ENCODE results near the gene TMEM98.
"Not testable (repeated sequence)": the region's sequence is repeated elsewhere in the genome, so short reads cannot be mapped to it uniquely, and the experiment has no call there.

Gene TMEM98

DNA sequence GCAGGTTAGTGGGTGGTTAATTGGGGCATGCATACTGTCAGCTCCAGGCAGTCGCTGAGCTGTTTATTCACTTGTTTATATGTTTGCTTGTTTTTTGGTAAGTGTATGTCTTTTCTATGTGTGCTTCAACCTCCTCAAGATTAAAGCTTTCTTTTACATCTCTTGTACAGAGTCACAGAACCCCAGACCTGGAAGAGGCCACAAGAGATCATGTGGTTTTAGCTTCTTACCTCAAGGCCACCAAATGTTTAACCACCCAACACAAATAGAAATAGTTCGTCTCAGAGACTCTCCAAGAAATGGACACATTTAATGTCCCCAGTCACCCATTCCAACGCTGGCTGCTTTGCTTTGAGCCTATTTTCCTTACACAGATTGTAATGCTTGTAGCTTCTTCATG lies 11.8 kb upstream of the TMEM98 start:
- DNase-seq = no peak

DNA sequence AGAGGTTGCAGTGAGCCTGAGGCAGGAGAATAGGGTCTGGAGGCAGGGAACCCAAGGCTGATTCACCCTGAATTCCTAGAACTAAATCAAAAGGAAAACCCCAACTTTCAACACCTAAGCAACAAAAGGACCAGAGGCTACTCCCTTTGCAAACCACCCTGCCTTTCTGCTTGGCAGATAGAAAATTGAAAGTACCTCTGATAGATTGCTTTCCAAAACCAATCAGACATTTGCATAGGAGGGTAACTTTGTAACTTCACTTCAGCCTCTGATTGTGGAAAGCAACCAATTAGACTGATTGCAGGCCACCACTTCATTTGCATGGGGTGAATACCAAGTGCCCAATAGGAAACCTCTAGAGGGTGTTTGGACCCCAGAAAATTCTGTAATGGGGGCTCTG lies 10.9 kb upstream of the TMEM98 start:
- DNase-seq = no peak

DNA sequence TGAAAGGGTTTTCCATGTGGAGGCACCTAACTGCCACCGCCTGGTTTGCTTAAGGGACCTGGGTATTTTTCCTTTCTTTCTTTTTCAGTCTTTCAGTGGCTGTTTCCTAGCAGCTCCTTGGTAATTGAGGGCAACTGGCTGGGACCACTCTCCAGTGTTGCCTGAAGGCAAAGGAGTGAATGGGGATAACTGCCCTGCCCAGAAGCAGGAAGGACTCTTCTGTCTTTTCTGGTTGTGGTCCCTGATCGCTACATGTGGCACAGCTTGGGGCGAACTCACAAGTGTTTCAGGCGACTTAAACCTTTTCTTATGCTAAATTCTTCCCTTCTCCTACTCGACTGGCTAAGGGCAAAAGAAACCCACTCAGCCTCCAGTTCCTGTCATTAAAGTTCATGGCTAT lies 10.1 kb upstream of the TMEM98 start:
- no peak for DNase-seq

DNA sequence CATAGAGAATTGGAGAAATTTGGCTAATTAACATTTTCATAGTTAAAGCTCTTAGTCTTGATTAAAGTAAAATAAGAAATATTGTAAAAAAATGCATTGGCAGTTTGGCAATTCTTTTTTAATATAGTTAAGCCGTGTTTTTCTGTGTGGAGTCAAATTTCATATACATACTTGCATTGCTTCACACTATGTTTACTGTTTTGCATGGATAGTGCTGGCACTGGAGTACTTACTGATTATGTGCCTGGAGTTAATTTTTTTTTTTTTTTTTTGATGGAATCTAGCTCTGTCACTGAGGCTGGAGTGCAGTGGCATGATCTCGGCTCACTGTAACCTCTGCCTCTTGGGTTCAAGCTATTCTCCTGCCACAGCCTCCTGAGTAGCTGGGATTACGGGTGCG lies 8.1 kb upstream of the TMEM98 start:
- not testable (repeated sequence) for DNase-seq

DNA sequence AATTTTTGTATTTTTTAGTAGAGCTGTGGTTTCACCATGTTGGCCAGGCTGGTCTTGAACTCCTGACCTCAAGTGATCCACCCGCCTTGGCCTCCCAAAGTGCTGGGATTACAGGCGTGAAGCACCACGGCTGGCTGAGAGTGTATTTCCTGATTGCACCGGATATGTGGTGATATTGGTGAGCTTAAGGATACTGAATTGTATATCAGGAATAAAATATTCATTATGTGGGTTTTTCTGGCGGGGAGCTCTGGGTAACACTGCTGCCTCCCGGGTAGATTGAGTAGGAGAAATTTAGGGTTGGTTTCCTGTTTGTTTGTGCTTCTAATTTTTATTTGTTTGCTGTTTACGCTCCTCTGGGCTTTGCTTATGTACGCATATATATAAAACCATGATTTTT lies 7.7 kb upstream of the TMEM98 start:
- DNase-seq = no peak

DNA sequence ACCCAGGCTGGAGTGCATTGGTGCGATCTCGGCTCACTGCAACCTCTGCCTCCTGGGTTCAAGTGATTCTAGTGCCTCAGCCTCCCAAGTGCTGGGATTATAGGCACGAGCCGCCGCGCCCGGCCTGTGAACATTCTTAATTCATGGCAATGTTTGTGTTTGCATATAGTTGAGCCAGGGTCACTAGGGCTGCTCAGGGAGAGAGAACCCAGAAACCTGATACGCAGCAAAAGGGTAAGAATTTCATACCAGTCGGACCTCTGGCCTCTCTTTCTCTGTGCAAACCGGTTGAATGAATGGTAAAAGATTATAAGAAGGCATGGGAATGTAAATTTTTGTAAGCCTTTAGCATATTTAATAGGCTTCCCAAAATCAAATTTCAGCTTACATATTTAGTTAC lies 6.9 kb upstream of the TMEM98 start:
- DNase-seq = no peak

DNA sequence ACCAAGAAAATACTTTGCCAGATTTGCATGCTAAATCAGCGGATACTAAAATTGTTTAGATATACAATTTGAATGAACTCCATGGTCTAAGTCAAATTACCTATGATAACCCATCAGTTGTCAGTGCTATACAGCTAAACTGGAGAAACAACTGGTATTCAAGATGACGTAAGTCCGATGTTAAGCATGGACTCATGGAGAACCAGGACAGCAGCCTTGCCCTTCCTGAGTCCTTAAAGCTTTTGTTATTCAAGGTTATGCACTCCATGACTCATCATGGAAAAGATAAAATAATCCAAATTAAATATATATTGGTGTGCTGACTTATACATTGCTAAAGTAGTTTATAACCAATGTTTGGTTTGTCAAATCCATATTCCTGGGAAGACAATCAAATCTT lies 4.0 kb upstream of the TMEM98 start:
- not testable (repeated sequence) for DNase-seq

DNA sequence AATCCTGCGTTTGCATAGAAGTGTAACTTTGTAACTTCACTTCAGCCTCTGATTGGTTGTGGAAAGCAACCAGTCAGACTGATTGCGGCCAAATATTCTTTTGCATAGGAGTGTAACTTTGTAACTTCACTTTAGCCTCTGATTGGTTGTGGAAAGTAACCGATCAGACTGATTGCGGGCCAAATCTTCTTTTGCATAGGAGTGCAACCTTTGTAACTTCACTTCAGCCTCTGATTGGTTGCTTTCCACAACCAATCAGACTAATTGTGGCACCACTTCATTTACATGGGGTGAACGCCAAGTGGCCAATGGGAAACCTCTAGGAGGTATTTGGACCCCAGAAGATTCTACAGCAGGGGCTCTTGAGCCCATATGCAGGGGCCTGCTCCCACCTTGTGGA lies 1.8 kb upstream of the TMEM98 start:
- no peak for DNase-seq

DNA sequence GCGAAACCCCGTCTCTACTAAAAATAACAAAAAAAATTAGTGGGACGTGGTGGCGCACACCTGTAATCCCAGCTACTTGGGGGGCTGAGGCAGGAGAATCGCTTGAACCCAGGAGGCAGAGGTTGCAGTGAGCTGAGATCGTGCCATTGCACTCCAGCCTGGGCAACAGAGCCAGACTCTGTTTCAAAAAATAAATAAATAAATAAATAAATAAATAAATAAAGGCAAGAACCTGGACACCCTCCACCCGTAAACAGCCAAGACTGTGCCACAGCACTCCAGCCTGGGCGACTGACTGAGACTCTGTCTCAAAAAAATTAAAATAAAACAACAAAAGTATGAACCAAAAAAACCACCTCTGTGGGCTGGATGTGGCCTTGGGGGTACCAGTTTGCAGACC lies 1.2 kb upstream of the TMEM98 start:
- not testable (repeated sequence) for DNase-seq

DNA sequence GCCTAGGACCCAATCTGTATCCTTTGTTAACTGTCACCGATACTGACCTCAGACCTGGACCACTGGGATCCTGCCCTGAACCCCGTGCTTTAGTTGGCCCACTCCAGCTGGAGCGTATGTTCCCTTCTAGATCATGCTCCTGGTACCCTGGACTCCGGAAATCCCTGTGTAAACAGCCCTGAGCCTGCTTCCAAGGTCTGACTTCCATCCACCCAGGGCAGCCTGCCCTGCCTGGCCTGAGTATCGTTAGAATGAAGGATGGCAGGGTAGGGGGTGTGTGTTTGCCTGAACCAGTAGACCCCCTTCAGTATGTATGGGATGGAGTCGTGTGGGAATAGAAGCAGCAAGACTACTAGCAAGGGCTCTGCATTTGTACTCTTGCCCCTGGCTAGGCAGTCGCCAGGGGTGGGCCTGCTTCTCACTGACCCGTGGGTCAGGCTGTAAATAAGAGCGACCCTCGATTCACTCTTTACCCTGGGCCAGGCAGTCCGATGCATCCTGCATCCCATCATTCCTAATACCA lies 691 bp upstream of the TMEM98 start:
- no peak for DNase-seq

DNA sequence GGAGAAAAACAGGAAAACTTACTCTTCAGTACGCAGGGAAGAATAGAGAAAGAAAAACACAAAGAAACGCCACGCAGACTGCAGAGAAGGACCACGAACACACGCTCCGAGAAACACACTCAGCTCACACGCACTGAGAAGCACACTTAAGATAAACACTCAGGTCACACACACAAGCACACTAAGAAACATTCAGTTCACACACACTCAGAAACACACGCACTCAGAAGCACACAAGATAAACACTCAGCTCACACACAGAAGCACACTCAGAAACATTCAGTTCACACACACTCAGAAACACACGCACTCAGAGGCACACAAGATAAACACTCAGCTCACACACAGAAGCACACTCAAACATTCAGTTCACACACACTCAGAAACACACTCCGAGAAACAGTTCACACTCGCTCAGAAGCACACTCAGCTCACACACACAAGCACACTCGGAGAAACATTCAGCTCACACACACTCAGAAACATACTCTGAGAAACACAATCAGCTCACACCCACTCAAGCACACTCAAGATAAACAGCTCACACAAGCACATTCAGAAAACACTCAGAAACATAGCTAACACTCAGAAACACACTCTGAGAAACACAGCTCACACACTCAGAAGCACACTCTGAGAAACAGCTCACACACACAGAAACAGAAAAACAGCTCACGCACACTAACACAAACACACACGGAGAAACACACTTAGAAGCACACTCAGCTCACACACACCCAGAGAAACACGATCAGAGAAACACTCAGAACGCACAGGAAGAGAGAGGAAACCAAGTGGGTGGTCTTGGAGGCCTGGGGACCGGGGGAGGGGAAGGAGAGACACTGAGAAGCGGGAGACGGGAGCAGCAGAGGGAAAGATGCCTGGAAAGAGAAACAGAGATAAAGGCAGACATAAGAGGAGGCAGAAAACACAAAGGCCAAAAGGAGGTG lies 908 bp downstream of the TMEM98 start:
- DNase-seq = no peak

DNA sequence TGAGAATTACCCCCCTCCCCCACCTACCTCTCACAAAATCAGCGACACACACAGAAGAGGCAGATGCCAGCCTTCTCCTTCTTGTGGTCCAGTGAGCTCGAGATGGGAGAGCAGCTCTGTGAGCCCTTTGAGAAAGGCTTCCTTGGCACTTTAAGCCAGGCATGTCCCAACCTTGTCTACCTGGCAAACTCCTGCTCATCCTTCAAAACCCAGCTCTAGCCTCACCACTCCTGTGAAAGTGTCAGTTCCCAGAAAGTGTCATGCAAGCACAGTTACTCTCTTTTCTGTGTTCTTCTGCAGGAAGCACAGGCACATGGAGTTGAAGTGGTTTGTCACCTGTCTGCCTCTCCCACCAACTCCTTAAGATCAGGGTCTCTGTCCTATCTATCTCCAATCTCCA lies 1.6 kb downstream of the TMEM98 start:
- DNase-seq = no peak

DNA sequence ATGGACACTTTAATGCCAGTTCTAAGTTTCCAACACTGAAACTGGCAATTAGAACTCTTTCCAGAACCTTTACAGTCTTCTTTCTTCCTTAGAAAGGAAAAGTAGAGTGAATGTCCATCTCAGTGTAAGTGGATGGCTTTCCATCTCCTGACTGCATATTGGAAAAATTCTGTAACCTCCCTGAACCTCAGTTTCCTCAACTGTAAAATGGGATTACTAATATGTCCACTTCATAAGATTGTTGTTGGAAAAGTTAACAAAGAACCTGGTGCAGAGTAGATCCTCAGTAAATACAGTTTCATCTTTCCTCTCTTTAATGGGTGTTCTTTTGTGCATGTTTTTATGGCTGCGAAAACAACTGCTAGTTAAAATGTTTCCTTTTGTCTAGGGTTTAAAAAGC lies 2.6 kb downstream of the TMEM98 start:
- DNase-seq = no peak

DNA sequence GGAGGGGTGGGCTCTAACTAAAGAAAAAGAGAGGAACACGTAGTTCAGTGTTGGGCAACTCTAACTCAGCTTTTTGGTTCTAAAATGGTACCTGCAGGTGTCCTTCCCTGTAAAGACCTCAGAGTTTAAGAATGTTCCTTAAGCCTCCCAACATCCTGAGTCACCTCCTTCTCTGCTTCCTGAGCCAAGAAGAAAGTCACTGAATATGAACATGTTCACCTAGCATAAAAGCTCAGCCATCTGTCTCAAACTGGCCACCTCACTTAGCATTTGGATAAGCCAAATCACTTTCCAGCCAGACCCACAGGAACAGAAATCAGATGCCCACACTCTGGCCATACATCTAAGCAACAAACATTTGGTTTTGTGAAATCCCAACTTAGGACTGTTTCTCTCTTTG lies 3.7 kb downstream of the TMEM98 start:
- no peak for DNase-seq

DNA sequence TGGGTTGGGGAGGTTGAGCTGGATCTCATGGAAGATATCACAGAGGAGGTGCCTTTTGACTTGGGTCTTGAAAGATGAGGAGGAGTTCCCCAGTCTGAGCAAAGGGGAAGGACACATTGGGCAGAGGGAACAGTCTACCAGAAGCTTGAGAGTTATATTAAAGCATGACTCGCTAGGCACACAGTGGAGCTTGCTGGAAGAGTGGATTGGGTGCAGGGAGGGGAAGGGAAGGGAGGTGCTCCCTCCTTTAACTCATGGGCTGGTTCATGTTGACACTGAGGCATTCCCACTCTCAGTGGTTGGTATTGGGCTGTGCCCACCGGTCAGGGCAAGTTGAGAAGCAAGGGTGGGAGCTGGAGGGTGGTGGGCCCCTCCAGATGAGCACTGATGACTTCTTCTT lies 5.9 kb downstream of the TMEM98 start:
- DNase-seq = no peak

DNA sequence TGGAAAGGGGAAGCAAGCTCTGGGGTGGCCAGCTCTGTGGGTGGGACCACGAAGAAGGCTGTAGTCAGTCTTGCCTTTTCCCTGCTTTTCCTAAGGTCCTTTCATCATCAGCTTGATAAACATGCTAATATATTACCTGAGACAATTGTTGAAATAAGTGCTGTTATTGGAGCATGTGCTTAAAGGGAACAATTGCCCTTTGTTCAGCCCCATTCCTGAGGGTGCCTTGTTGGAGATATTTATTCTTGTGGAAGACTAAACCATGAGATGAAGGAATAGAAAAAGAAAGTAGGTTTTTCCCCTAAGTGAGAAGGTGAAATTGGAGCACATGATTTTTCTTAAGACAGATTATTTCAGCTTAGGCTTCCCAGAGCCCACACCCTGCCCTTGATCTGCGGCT lies 7.8 kb downstream of the TMEM98 start:
- DNase-seq = no peak

DNA sequence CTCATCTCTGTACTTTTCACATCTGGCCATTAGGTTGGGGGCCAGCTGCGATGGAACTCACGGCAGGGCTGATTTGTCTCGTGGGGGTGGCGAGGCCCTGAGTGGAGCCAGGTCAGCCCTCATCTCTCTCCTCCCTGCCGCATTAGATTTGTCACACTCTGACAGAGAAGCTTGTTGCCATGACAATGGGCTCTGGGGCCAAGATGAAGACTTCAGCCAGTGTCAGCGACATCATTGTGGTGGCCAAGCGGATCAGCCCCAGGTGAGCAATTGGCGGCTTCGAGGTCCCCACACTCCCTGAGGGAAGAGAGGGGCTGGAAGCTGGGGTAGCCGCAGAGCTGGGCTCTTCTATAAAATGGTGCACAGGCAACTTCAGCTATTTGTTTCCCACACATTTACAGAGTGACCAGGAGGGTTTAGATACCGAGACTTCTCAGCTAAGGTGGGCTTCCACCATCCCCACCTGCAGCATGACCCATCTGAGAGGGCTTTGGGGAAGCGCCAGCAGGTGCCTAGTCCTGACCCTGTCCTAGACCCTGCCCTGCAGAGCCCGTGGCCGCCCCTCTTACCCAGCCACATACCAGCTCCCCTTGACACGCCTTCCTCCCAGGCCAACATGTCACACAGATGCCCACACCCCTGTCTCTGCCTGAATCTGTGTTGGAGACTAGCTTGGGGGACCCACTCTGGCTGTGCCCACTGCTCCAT lies 8.4 kb downstream of the TMEM98 start:
- DNase-seq = no peak

DNA sequence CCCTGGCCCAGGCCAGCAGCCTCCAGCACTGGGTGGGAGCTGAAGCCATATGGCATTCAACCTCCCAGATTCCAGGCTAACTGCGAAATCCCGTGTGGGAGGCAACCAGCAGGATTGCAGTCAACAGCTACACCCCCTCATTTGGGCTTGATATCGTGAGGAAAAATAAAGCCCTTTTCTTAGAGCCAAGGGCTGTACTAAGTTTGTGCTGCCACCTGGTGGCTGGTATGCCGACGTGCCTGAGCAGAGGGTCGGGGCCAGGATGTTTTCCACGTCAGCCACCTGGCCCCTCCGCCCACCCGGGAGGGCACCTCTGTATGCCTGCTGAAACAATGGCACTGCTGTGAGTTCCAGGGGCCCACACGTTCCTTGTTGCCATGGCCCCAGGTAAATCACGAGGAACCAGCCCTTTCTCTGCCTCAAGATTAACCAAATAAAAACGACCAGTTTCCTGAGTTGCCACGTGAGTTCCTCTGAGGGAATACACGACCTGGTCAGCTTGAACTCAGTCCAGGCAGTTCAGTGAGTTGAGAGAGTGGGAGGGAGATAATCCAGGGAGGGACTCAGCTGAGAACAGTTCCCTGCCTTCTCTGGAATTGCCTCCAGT lies 9.0 kb downstream of the TMEM98 start:
- peak; percentile 59 for DNase-seq

DNA sequence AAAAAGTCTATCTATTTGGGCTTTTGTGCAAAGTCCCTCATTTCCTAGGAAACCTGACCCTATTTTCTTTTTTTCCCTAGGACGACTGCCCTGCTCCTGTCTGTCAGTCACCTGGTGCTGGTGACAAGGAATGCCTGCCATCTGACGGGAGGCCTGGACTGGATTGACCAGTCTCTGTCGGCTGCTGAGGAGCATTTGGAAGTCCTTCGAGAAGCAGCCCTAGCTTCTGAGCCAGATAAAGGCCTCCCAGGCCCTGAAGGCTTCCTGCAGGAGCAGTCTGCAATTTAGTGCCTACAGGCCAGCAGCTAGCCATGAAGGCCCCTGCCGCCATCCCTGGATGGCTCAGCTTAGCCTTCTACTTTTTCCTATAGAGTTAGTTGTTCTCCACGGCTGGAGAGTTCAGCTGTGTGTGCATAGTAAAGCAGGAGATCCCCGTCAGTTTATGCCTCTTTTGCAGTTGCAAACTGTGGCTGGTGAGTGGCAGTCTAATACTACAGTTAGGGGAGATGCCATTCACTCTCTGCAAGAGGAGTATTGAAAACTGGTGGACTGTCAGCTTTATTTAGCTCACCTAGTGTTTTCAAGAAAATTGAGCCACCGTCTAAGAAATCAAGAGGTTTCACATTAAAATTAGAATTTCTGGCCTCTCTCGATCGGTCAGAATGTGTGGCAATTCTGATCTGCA lies 12.9 kb downstream of the TMEM98 start:
- no peak for DNase-seq

DNA sequence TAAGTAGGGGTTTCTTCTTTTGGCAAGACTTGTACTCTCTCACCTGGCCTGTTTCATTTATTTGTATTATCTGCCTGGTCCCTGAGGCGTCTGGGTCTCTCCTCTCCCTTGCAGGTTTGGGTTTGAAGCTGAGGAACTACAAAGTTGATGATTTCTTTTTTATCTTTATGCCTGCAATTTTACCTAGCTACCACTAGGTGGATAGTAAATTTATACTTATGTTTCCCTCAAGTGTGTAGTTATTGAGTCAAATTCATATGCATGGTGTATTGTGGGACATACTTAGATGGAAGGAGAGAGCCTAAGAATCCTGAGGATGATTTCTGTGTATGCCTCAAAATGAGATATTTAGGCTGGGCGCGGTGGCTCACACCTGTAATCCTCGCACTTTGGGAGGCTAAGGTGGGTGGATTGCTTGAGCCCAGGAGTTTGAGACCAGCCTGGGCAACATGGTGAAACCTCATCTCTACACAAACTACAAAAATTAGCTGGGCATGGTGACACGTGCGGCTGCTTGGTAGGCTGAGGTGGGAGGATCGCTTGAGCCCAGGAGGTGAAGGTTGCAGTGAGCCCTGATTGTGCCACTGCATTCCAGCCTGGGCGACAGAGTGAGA lies 13.6 kb downstream of the TMEM98 start:
- DNase-seq = no peak

DNA sequence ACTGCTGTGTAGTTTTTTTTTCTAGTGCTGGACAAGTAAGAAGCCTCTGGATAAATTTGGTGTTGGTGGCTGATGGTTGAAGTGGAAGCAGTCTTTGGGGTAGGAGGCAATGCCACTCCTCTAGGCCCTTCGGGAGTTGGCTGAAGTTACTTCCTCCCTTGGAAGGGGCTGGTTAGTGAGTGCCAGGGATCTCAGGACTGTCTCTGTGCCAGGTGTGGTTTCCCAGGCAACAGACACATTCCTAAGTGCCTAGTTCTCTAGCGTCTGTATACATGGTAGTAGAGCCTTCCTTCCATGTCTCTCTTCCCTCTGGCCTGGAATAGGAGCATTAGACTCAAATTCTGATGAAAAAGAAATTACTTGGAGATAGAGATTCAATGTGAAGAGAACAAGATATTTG lies 15.3 kb downstream of the TMEM98 start:
- DNase-seq = no peak

DNA sequence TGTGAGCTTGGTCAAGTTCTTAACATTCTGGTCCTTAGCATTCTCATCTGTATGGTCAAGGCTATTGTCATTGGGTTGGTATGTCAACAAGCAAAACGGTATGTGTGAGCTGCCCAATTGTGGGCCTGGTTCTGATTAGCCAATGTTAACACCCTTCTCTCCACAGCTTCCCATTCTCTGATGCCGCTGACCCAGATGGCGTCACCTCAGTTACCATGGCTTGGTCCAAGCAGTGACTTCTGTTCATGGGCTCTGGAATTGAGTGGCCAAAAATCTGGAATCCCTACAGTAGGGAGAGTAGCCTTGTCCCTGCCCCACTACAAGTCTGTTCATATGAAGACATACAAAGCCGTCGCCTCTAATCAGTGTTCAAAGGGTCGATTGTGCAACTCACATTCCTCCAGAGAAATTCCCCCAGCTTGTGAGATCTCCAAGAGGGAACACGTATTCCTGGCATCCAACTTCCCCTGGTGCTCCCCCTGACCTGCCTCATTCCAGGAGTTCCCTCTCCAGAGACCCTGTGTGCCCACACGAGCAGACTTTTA lies 15.8 kb downstream of the TMEM98 start:
- DNase-seq = no peak

Data from NCI-H1105 (cell line).